ENCODE results near the gene KLHL22.

- TF ChIP-seq, protein P1, sequence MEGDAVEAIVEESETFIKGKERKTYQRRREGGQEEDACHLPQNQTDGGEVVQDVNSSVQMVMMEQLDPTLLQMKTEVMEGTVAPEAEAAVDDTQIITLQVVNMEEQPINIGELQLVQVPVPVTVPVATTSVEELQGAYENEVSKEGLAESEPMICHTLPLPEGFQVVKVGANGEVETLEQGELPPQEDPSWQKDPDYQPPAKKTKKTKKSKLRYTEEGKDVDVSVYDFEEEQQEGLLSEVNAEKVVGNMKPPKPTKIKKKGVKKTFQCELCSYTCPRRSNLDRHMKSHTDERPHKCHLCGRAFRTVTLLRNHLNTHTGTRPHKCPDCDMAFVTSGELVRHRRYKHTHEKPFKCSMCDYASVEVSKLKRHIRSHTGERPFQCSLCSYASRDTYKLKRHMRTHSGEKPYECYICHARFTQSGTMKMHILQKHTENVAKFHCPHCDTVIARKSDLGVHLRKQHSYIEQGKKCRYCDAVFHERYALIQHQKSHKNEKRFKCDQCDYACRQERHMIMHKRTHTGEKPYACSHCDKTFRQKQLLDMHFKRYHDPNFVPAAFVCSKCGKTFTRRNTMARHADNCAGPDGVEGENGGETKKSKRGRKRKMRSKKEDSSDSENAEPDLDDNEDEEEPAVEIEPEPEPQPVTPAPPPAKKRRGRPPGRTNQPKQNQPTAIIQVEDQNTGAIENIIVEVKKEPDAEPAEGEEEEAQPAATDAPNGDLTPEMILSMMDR (IDR thresholded peaks at IDR 0.05), result no peak
- TF ChIP-seq POLR2A (IDR thresholded peaks at IDR 0.05), result no peak
These were observed 63.3 kb downstream of the KLHL22 start for GRCh38 chr22:20432244-20432686.
